GM19023 (cell line): Measurements from ENCODE around the gene ZNF576.
"Not testable (repeated sequence)": the region's sequence is repeated elsewhere in the genome, so short reads cannot be mapped to it uniquely, and the experiment has no call there.

Experiments used
- ATAC-seq: cut with Tn5 transposase; IDR thresholded peaks from one replicate; pipeline ENCODE4 v1.9.1; 2021; ENCODE audit warnings: mild to moderate bottlenecking, moderate library complexity; ENCODE audit not compliant: unreplicated experiment

Gene ZNF576

DNA sequence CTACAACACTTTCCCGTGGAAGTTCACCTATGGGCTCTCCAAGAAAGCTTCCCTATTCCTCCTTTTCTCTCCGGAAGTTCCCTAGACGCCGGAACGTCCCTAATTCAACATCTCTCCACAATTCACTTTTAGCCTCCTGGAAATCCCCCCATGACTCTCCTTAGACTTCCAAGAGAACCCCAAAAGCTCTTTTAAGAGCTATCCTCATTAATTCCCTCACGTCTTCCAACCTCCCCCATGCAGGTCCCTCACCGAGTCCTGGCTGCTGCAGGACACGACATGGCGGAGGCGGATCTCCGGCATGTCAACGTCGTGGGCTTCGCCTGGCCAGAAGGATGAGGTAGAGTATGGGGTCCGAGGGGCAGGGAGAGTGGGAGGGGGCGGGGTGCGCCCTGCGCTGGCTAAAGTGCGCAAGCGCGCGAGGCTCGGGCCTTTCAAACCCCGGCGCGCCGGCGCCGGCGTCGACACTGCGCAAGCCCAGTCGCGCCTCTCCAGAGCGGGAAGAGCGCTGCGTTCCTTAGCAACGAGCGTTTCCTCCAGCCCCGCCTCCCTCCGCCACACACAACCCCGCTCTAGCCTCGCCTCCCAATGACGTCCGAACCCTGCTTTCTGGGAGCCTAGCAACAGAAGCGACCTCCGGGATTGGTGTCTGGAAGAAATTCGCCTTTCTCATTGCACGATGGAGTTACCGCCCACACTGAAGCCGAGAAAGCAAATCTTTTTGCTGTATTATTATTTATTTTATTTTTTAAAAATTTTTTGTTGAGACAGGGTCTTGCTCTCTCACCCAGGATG, 21.0 kb upstream of the ZNF576 start, which contains the start of the genes PINLYP and XRCC1:
Gene PINLYP (plus strand): TSS at position 646 of the 795 bp plus-strand sequence. CDS start 1,391 bp downstream, outside the sequence.
Gene XRCC1 (minus strand): TSS at position 372 of the 795 bp plus-strand sequence. CDS start 69 bp downstream, at position 303.
- ATAC-seq: peak; percentile 97

DNA sequence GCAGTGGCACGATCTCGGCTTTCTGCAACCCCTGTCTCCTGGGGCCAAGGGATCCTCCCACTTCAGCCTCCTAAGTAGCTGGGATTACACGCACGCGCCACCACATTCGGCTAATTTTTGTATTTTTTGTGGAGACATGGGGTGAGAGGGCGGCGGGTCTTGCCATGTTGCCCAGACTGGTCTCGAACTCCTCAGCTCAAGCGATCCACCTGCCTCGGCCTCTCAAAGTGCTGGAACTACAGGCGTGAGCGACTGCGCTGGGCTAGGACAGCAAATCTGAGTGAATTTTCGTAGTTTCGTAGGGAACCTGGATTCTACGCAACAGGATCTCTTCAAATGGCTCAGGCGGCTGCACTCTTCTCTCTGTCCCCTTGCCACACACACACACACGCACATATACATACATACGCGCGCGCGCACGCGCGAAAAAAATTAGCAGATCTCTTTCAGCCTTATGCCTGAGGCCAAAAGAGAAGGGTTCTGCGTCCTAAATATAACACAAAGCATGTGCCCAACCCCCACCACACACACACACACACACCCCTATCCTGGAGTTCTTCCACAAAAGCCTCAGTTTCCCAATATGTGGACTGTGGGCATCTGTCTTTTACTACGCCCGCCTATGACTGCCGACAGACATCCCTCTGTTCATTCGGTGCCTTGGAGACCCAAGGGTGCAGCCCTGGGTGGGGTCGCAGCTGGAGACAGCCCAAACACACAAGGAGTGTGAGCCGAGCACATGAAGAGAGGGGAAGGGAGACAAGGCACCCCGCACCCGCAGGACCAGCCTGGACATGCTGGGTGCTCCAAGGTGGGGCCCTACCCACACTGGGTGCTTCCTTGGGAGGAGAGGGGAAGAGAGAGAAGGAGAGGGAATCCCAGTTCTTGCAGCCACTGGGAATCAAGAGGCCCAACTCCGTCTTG, 20.2 kb upstream of the ZNF576 start:
- no peak for ATAC-seq

DNA sequence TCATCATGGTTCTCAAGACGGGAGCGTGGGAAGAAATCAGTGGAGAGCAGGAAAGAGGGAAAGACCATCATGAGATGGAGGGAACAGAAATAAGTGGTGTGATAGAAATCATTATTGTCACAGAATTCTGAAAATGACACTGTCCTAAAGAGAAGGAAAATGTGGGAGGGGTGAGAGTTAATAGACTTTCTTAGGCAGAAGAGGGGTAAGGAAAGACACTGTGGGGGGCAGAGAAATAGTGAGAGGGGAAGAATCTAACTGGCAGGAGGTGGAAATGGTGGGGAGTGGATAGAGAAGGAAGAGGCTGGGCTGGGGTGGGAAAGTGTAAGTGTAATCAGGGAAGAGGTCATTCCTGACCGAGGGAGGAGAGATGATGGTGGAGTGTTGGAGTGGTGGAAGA, 17.6 kb upstream of the ZNF576 start:
- ATAC-seq: no peak

DNA sequence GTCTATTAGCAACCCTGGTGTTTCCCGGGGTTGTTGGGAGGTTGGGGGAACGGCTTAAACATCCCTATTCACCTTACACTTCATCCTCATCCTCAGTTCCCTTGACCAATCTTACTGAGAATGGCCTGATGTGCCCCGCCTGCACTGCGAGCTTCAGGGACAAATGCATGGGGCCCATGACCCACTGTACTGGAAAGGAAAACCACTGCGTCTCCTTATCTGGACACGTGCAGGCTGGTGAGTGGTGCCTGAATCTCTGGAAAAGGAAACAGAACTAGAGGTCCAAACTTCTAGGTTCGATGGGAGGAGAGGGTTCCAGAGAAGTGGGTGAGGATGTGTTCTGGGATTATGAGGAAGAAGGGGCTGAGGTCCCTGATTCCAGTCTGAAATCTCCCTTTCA, 14.9 kb upstream of the ZNF576 start:
- ATAC-seq: no peak

DNA sequence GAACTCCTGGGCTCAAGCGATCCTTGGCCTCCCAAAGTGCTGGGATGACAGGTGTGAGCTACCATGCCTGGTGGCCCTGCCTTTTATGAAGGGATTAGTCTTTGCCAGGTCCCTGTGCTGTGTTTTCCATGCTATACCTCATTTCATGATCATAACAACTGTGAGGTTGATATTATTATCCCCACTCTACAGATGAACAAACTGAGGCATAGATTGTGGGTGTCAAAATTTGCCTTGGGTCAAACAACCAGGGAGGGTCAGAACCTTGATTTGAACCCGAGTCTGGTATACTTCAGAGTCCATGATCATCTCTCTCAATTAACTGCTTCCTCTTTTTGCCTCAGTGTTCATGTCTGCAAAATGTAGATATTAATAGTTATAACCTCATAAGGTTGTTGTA, 13.9 kb upstream of the ZNF576 start:
- ATAC-seq: no peak

DNA sequence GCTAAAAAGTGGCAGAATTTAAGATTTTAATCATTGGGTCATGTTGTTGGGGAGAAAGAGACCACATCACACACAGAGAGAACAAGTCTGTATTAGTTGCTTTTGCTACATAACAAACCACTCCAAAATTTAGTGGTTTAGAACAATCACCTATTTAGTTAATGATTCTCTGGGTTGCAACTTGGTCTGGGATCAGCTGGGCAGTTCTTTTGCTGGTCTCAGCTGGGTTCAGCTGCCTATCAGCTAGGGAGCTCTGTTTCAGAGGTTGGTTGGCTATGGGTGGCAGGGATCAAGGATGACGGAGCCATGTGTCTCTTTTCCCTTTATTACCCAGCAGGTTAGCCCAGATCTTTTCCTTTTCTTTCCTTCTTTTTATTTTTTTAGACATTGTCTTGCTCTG, 11.9 kb upstream of the ZNF576 start:
- ATAC-seq: no peak

DNA sequence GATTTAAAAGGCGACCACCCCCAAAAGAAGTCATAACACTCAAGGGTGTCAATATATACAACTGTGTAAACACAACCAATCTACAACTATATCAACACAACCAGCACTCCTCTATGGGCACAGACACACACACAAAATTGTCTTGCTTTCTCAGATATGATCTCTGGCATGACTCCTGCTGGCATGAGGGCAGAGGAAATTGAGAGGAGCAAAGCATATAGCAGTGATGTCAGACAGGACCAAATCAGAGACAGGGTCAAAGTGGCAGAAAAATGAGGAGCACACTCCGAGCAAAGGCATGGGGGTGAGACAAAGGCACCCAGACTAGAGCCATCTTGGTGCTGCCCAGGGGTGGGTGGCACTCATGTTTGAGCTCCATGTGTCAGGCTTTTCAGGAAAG, 10.0 kb upstream of the ZNF576 start:
- ATAC-seq: no peak

DNA sequence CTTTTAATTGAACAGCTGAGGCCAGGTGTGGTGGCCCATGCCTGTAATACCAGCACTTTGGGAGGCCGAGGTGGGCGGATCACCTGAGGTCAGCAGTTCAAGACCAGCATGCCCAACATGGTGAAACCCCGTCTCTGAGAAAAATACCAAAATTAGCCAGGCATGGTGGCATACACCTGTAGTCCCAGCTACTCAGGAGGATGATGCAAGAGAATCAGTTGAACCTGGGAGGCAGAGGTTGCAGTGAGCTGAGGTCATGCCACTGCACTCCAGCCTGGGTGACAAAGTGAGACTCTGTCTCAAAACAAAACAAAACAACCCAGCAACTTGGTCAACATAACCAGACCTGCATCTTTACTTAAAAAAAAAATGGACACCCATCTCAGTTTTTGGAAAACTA, 9.4 kb upstream of the ZNF576 start:
- not testable (repeated sequence) for ATAC-seq

DNA sequence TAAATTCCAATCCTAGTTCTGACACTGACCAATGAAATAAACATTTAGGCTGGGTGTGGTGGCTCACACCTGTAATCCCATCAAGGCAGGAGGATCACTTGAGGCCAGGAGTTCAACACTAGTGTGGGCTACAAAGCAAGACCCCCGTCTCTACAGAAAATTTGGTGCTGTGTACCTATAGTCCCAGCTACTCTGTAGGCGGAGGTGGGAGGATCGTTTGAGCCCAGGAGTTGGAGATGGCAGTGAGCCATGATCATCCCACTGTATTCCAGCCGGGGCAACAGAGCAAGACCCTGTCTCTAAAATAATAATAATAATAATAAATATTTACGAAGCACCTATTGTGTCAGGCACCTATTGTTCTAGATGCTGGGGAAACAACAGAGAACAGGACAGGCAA, 7.1 kb upstream of the ZNF576 start:
- ATAC-seq: no peak

DNA sequence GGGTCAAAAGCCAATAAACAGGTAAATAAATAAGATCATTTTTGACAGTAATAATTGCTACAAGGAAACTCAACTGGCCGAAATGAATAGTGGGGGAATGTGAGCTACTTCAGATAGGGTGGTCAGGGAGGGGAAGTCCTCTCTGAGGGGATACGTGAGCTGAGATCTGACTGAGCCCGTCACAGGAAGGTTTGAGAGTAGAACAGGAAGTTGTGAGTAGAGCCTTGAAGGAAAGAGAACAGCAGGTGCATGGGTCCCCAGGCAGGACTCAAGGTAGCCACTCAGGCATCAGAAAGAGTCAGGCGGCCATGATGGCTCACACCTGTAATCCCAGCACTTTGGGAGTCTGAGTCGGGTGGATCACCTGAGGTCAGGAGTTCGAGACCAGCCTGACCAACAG, 6.7 kb upstream of the ZNF576 start:
- no peak for ATAC-seq

DNA sequence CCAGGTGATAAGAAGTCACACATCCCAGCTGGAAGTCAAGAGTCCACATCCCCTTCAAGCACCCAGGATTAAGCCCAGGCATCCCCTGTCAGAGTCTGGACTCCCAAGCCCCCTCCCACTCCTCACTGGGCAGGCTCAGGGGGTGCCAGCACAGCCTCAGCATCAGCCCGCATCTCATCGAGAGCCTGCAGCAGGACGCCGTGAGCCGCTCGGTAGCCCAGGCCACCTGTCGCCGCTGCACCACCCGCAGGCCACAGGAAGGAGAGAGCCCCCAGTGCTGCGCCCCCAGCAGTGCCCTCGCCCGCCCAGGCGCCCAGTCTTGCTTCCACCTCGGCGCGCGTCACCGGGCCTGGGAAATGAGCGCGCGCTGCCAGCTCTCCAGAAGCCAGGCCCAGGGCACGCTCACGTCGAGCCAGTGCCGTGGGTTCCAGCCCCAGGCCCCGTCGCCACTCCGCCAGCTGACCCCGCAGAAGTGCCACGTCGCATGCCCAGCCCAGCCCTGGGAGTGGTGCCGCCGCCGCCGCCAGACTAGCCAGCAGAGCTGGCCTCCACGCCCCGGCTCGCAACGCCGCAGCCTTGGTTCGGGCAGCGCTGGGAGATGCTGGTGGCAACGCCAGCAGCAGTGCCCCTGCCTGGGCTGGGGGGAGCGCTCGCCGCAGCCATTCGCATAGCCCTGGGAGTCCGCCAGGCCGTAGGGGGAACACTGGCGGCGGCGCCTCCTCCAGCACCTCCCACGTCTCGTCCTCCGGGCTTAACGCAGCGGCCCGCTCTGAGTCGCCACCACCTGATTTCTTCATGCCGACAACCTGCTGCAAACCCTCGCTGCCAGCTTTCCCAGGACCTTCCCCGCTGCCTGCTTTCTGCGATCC, 4.3 kb upstream of the ZNF576 start:
- ATAC-seq: no peak

DNA sequence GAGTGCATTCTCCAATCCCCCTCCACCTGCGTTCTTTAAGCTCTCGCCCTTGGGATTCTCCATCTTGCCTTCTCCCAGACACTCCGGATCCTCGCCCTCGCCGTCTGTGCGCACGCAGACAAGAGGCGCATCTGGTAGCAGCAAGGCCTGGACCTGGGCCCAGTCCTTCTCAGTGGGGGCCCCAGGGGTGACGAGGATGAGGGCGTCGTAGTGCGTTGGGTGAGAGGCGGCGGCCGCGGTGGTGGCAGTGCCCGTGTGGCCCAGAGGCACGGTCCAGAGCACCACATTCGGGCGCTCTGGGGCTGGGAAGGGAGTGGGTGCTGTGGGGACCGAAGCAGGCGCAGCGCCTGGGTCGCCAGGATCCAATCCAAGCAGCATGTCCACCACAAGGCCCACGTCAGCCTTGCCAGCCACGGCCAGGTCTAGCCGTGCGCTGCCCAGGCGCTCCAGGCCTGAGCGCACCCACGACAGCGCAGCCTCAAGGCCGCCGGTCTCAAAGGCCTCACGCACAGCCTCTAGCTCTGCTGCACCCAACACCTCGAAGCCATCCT, 3.5 kb upstream of the ZNF576 start:
- no peak for ATAC-seq

DNA sequence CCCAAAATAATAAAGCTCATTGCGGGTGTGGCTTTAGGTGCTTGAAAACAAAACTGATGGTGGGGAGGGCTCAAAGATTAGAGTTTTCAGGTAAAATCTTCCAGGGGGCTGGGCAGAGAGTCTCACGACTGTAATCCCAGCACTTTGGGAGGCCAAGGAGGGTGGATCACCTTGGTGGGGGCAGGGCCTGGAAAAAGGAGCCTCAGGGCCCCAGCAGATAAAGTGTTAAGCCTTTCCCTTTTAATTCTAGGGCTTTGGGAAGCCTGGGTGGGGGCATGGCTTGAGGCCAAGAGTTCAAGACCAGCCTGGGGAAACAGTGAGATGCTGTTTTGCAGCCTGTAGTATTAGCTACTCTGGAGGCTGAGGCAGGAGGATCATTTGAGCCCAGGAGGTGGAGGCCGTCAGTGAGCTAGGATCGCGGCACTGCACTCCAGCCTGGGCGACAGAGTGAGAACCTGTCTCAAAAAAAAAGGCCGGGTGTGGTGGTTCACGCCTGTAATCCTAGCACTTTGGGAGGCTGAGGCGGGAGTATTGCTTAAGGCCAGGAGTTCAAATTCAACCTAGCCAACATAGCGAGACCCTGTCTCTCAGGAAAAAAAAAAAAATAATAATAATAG, 2.2 kb upstream of the ZNF576 start:
- ATAC-seq: no peak

DNA sequence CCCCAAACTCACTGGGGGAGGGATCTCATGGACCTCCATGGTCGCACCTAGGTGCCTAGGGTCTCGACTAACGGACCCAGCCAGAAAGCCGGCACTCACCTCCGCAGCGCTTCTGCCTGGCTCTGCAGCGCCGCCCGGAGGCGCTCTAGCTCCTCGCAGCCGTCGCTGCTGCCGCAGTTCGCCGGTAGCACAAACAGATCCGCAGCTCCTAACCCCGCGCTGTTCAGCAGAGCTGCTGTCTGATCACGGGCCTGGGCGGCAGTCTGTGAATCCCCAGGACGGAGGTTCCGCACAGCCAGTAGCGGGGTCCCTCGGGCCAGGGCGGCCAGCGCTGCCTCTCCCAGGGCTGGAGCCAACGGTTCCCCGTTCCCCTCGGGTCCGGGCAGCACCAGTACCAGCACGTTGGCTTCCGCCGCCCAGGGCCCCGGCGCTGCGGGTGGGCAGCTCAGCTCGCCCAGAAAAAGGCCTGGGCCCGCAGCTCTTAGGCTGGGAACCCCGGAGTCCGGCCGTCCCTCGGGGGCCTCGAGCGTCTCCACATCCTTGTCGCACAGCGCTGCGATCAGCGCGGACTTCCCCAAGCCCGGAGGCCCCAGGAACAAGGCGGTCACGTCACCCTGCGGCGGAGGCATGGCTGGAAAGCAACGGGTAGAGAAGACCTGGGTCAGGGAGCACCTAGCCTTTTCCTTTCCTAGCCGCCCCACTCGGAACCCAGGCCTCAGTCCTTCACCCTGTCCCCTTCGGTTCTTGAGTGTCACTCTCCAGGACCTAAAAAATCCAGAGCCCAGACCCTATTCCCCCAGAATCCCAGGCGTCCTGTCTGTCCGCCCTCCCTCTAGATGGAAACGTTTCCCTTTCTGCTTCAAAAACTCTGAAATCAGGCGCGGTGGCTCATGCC, 1.4 kb upstream of the ZNF576 start:
- no peak for ATAC-seq

DNA sequence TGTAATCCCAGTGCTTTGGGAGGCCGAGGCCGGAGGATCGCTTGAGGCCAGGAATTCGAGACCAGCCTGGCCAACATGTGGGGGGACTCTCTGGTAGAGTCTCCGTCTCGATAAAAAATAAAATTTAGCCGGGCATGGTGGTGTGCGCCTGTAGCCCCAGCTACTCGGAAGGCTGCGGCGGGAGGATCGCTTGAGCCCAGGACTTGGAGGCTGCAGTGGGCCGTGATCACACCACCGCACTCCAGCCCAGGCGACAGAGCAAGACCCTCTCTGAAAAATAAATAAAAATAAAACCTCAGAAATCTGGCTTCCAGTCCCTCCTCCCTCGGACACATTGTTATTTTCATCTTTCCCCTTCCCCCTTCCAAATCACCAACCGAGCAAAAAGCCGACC, 793 bp upstream of the ZNF576 start:
- ATAC-seq: peak; percentile 8

DNA sequence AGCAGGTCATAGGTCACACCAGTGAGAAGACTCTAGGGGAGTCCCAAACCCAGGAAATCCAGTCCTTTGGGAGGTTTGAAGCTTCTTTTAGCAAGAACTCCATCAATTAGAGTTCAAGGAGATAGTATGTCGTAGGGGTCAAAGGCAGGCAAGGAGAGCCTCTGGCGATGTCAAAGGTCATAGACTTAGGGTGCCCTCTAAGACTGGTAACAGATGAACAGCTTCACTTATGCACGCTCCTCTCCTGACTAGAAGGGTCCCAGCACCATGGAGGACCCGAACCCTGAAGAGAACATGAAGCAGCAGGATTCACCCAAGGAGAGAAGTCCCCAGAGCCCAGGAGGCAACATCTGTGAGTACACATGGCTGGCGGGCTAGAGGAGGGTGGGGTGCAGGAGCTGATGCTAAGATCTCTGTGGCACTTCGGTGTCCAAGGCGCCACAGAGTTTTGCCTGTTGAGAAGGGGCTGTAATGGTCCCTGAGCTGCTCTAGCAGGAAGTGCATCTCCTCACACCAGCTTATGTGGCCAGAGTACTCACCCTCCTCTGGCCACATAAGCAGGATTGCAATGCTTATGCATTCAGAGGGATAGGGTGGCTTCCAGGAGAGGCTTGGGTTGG, 557 bp downstream of the ZNF576 start:
- no peak for ATAC-seq

DNA sequence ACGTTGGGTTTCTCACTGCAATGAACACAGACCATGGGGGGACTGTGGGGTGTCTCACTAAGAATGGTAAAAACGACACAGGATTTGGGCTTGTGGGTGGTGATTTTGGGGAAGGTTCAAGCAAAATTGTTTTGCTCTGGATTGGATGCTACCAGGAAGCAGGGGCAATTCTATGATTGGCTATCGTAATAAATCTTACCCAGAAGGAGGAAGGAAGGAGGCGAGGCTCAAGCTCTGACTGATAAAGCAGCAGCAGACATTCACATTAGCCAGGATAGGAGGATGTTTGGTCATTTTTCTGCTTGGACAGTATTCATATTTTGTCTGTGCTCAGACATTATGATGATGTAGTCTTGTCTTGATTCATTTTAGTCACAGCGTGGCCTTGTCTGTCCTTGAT, 1.5 kb downstream of the ZNF576 start:
- no peak for ATAC-seq

DNA sequence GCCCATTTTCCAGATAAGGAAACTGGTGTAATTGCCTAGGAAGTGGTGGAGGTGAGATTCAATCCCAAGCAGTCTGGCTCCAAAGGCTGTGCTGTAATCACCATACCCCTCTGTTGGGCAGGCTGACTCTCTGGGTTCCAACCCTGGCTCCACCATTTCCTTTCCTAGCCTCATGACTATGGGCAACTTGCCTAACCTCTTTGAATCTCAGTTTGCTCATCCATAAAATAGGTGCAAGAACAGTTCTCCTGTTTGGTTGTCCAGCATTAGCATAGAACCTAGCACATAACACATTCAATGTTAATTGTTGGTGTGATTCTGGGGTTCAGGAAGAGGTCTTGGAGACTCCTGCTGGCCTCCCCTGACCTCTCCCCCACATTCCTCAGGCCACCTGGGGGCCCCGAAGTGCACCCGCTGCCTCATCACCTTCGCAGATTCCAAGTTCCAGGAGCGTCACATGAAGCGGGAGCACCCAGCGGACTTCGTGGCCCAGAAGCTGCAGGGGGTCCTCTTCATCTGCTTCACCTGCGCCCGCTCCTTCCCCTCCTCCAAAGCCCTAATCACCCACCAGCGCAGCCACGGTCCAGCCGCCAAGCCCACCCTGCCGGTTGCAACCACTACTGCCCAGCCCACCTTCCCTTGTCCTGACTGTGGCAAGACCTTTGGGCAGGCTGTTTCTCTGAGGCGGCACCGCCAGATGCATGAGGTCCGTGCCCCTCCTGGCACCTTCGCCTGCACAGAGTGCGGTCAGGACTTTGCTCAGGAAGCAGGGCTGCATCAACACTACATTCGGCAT, 2.2 kb downstream of the ZNF576 start:
- no peak for ATAC-seq
